Endothelial cell of umbilical vein (primary cell): ENCODE measurements around the gene CACNA1C.
A peak's percentile ranks its signal among the peaks of the same experiment; 100 is the strongest.

Experiments
- CTCF ChIP-seq, 2 donors: IDR thresholded peaks; 1 replicate in 1 of 2; 2 replicates in 1 of 2; pipeline ENCODE4 v1.5.1; 2011; ENCODE audit warnings: low read length in 2 of 2, mild to moderate bottlenecking in 2 of 2, moderate library complexity in 2 of 2, control low read depth in 1 of 2, inconsistent platforms in 1 of 2, low read depth in 1 of 2; ENCODE audit not compliant: insufficient read depth in 1 of 2; ENCODE audit errors: extremely low read depth in 1 of 2
- EZH2 ChIP-seq: IDR thresholded peaks from 2 replicates; pipeline ENCODE4 v1.6.1; 2012; ENCODE audit warnings: borderline replicate concordance, low read depth, mild to moderate bottlenecking, moderate library complexity, low read length, inconsistent platforms; ENCODE audit not compliant: severe bottlenecking
- JUN ChIP-seq: IDR thresholded peaks from 2 replicates; pipeline ENCODE4 v1.6.1; 2011; ENCODE audit warnings: borderline replicate concordance, low read depth; ENCODE audit not compliant: insufficient read length, insufficient read depth
- MAX ChIP-seq: IDR thresholded peaks from 2 replicates; pipeline ENCODE4 v1.6.1; 2011; ENCODE audit not compliant: insufficient read depth, insufficient read length
- MYC ChIP-seq: IDR thresholded peaks from one replicate; pipeline ENCODE4 v1.6.1; 2011; ENCODE audit warnings: mild to moderate bottlenecking, low read depth, low read length
- POLR2A ChIP-seq: IDR thresholded peaks from 2 replicates; pipeline ENCODE4 v1.6.1; 2012; ENCODE audit warnings: low read depth, mild to moderate bottlenecking, control low read depth, low read length
- POLR2AphosphoS5 ChIP-seq: IDR thresholded peaks from 2 replicates; pipeline ENCODE4 v1.6.1; 2012; ENCODE audit warnings: low read depth, mild to moderate bottlenecking, control low read depth, low read length, moderate library complexity; ENCODE audit not compliant: insufficient read depth

GRCh38 chr12:2640281-2640680, 587.5 kb downstream of the CACNA1C start:
- TF ChIP-seq CTCF (IDR thresholded peaks at IDR 0.05; ENCODE audit: extremely low read depth in 1 of 2, insufficient read depth in 1 of 2, low read depth in 1 of 2, low read length in 2 of 2) (peak; percentile 9 to 21), EZH2 (no peak), POLR2A (no peak), POLR2AphosphoS5 (no peak), JUN (no peak), MYC (no peak), MAX (no peak)
